Left ventricle myocardium inferior (tissue), 1 donor: ENCODE results near the gene TMEM170A. TPM values are rescaled to one million over a fixed set of nuclear protein-coding genes. Genes with fewer than 3 reads are reported as not detected.
"Not testable (repeated sequence)": the region's sequence is repeated elsewhere in the genome, so short reads cannot be mapped to it uniquely, and the experiment has no call there.

Experiments
- DNase-seq: peaks from one replicate; pipeline ENCODE4 v3.0.0-alpha.2; 2020
- H3K27ac ChIP-seq: fragments of 200-600 bp; replicated peaks from 2 replicates; pipeline ENCODE4 v1.8.0; 2021
- H3K27me3 ChIP-seq: fragments of 200-600 bp; 2 replicates; pipeline ENCODE4 v1.8.0; 2021; ENCODE audit warnings: low read depth
- H3K36me3 ChIP-seq: fragments of 200-600 bp; 2 replicates; pipeline ENCODE4 v1.8.0; 2021
- H3K4me1 ChIP-seq: fragments of 200-600 bp; 2 replicates; pipeline ENCODE4 v1.8.0; 2021
- H3K4me3 ChIP-seq: fragments of 200-600 bp; 2 replicates; pipeline ENCODE4 v1.8.0; 2021; ENCODE audit warnings: mild to moderate bottlenecking, moderate library complexity
- H3K9me3 ChIP-seq: fragments of 200-600 bp; replicated peaks from 2 replicates; pipeline ENCODE4 v1.8.0; 2021
- intact Hi-C: fragments of 100-400 bp; cut with micrococcal nuclease; formaldehyde crosslinking; loops from one replicate; pipeline ENCODE4 v1.11.0; 2022
- long read RNA-seq: library from polyadenylated mRNA; unstranded; transcript quantifications from one replicate; pipeline ENCODE4 v2.0.0, GENCODE V29; 2021
- total RNA-seq: library from RNA; stranded (reverse); fragmentation: NEBNext Ultra II Directional; extraction: Animal tissue kit (Norgen Biotek cat#: 25700); gene quantifications from one replicate; pipeline ENCODE4 v1.2.1, GENCODE V29; 2021
- TF ChIP-seq, protein P1 (sequence below): fragments of 200-600 bp; IDR thresholded peaks from 2 replicates; pipeline ENCODE4 v1.8.0; 2021; ENCODE audit warnings: antibody characterized with exemption, mild to moderate bottlenecking, borderline replicate concordance
- donor health status: DM: no; HTN: yes; CAD: no; lungs with severe emphysema.

TMEM170A gene, protein sequence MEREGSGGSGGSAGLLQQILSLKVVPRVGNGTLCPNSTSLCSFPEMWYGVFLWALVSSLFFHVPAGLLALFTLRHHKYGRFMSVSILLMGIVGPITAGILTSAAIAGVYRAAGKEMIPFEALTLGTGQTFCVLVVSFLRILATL
- total RNA-seq, result 10.3 TPM
- long read RNA-seq, full-length matches to known transcripts, result 6 of 9 reads
- long read RNA-seq, partial matches to known transcripts, result 0 of 9 reads
- long read RNA-seq, other reads (novel, unspliced or antisense), result 3 of 9 reads

- intact Hi-C loops, result no loop called here
- Histone ChIP-seq H3K4me1 (peaks cover 48% of the 10 kb centered on the region), H3K9me3 (no peaks in the 10 kb centered on the region), H3K27ac (peak within 1 kb of the TSS; percentile 99), H3K36me3 (no peaks in the 10 kb centered on the region), H3K4me3 (peak within 1 kb of the TSS; percentile 96), H3K27me3 (no peaks in the 10 kb centered on the region)
- DNase-seq, result peak; percentile 100
- TF ChIP-seq, protein P1, sequence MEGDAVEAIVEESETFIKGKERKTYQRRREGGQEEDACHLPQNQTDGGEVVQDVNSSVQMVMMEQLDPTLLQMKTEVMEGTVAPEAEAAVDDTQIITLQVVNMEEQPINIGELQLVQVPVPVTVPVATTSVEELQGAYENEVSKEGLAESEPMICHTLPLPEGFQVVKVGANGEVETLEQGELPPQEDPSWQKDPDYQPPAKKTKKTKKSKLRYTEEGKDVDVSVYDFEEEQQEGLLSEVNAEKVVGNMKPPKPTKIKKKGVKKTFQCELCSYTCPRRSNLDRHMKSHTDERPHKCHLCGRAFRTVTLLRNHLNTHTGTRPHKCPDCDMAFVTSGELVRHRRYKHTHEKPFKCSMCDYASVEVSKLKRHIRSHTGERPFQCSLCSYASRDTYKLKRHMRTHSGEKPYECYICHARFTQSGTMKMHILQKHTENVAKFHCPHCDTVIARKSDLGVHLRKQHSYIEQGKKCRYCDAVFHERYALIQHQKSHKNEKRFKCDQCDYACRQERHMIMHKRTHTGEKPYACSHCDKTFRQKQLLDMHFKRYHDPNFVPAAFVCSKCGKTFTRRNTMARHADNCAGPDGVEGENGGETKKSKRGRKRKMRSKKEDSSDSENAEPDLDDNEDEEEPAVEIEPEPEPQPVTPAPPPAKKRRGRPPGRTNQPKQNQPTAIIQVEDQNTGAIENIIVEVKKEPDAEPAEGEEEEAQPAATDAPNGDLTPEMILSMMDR, result peak; percentile 100
Measured at GRCh38 chr16:75464122-75464918, at the start of gene TMEM170A. TMEM170A (minus strand) TSS chr16:75464689; CDS start chr16:75464600, 89 bp downstream.

DNA sequence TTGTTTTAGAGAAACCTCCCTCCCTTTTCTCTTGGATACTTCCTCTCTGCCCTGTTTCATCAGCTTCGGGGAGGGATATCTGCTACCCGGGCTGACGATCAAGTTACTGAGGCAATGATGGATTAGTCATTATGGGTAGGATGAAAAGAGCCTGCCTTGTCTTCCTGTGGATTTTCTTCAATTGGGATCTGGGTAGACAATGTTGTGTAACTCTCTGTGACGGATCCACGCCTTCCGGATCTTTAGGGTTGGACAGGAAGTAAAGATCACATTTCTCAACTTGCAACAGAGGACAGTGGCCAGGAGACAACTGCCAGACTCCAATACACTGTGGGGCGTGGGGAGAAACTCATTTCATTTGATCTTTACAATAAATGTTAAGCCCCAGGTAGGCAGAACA lies 42.1 kb upstream of the TMEM170A start:
- H3K4me3 ChIP-seq, result no peak overlapping the region
- TF ChIP-seq, protein P1, result no peak
- peaks cover 18% of the 10 kb centered on the region for H3K4me1 ChIP-seq
- H3K9me3 ChIP-seq, result no peaks in the 10 kb centered on the region
- H3K27me3 ChIP-seq, result no peaks in the 10 kb centered on the region
- peak overlapping the region; percentile 60 for H3K27ac ChIP-seq
- intact Hi-C loops, result no loop called here
- H3K36me3 ChIP-seq, result no peaks in the 10 kb centered on the region
- DNase-seq, result no peak

DNA sequence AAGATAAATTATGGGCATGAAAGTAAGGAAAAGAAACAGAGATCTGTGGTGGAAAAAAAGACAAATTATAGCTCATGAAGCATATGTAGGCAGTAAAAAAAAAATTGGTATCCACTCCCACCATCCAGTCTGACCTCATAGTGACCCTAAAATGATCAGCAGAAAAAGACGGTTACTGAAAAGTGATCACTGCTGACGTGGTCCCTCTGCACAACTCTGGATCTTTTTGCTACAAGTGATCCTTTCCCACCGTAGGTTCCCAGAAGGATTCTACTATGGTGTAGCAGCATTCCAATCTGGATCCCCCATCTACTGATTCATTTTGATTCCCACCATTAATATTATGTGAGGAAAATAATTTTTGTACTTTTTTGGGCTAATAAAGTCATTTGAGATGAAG lies 41.6 kb upstream of the TMEM170A start:
- H3K27ac ChIP-seq, result peak overlapping the region; percentile 60
- H3K36me3 ChIP-seq, result no peaks in the 10 kb centered on the region
- TF ChIP-seq, protein P1, result no peak
- no peak overlapping the region for H3K4me3 ChIP-seq
- peaks cover 21% of the 10 kb centered on the region for H3K4me1 ChIP-seq
- intact Hi-C loops, result no loop called here
- no peaks in the 10 kb centered on the region for H3K9me3 ChIP-seq
- DNase-seq, result no peak
- no peaks in the 10 kb centered on the region for H3K27me3 ChIP-seq

DNA sequence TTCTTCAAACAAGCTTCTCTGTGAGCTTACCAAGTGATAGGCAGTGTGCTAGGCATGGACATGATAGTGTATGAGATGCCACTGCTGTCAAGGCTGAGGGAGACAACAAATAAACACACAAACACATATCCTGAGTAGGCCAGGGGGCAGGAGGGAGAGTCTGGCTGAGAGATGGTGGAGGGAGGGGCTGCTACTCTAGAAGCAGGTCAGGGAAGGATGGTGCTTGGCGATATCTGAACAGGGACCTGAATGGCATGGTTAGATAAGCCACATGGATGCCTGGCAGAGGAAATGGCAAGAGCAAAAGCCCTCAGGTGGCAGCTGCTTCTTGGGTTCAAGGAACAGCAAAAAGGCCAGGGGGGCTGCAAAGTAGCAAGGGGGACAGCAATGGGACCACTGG lies 39.3 kb upstream of the TMEM170A start:
- intact Hi-C loops, result no loop called here
- Histone ChIP-seq H3K27me3 (no peaks in the 10 kb centered on the region), H3K9me3 (no peaks in the 10 kb centered on the region), H3K4me1 (peaks cover 25% of the 10 kb centered on the region), H3K4me3 (no peak overlapping the region), H3K27ac (no peak overlapping the region), H3K36me3 (no peaks in the 10 kb centered on the region)
- no peak for DNase-seq
- TF ChIP-seq, protein P1, result no peak

GRCh38 chr16:75502916-75503605 lies 38.6 kb upstream of the TMEM170A start:
- no peak for DNase-seq
- Histone ChIP-seq H3K27me3 (no peaks in the 10 kb centered on the region), H3K9me3 (no peaks in the 10 kb centered on the region), H3K4me1 (peaks cover 31% of the 10 kb centered on the region), H3K36me3 (no peaks in the 10 kb centered on the region), H3K4me3 (no peak overlapping the region), H3K27ac (no peak overlapping the region)
- TF ChIP-seq, protein P1, result no peak
- intact Hi-C loops, result no loop called here

DNA sequence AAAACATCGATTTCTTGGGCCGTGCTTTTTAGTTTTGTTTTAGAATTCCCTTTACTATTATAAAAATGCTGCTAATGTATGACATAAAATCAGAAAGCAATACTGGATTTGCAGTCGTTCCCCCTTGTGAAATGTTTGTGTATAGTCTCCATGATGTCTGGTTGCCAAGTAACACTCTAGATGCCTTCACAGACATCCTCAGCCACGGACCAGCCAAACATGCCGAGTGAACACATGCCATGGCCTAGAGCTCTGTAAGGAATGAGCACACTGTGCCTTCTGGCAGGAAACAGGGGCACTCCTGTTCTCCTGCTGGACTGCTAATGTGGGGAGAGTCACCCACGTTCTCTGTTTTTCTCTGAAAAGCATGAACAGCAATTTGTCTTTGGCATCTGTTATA lies 37.3 kb upstream of the TMEM170A start:
- Histone ChIP-seq H3K4me1 (peaks cover 30% of the 10 kb centered on the region), H3K27ac (peak overlapping the region; percentile 60)
- H3K4me3 ChIP-seq, intact Hi-C loops, H3K27me3 ChIP-seq, H3K36me3 ChIP-seq, H3K9me3 ChIP-seq: not testable (repeated sequence)
- DNase-seq, result peak; percentile 49
